ENCODE data around the gene GFOD1.

Gene GFOD1

GRCh38 chr6:13486679-13487121 lies 700 bp downstream of the GFOD1 start:
- peak; percentile 43 for DNase-seq (ENCODE audit: low spot score)

GRCh38 chr6:13485923-13486562 lies 1.4 kb downstream of the GFOD1 start:
- peak; percentile 67 for DNase-seq (ENCODE audit: low spot score)

- no peak for DNase-seq (ENCODE audit: low spot score)
Measured at GRCh38 chr6:13485303-13485702, 2.1 kb downstream of the GFOD1 start.

GRCh38 chr6:13484827-13485226 lies 2.6 kb downstream of the GFOD1 start:
- no peak for DNase-seq (ENCODE audit: low spot score)

GRCh38 chr6:13484138-13484708 lies 3.2 kb downstream of the GFOD1 start:
- no peak for DNase-seq (ENCODE audit: low spot score)

GRCh38 chr6:13480631-13481501 lies 6.5 kb downstream of the GFOD1 start:
- no peak for DNase-seq (ENCODE audit: low spot score)

GRCh38 chr6:13479971-13480434 lies 7.4 kb downstream of the GFOD1 start:
- no peak for DNase-seq (ENCODE audit: low spot score)

- no peak for DNase-seq (ENCODE audit: low spot score)
Measured at GRCh38 chr6:13479206-13479800, 8.1 kb downstream of the GFOD1 start.

GRCh38 chr6:13478525-13478966 lies 8.9 kb downstream of the GFOD1 start:
- DNase-seq (ENCODE audit: low spot score) = no peak

GRCh38 chr6:13474787-13475186 lies 12.6 kb downstream of the GFOD1 start:
- DNase-seq (ENCODE audit: low spot score) = no peak

- no peak for DNase-seq (ENCODE audit: low spot score)
Measured at GRCh38 chr6:13474360-13474759, 13.0 kb downstream of the GFOD1 start.

GRCh38 chr6:13473768-13474165 lies 13.6 kb downstream of the GFOD1 start:
- no peak for DNase-seq (ENCODE audit: low spot score)

GRCh38 chr6:13472976-13473767 lies 14.2 kb downstream of the GFOD1 start:
- no peak for DNase-seq (ENCODE audit: low spot score)

- no peak for DNase-seq (ENCODE audit: low spot score)
Measured at GRCh38 chr6:13472099-13472498, 15.3 kb downstream of the GFOD1 start.

GRCh38 chr6:13471184-13471583 lies 16.2 kb downstream of the GFOD1 start:
- DNase-seq (ENCODE audit: low spot score) = no peak

GRCh38 chr6:13470238-13471140 lies 16.9 kb downstream of the GFOD1 start:
- peak; percentile 32 for DNase-seq (ENCODE audit: low spot score)

GRCh38 chr6:13469693-13470092 lies 17.7 kb downstream of the GFOD1 start:
- DNase-seq (ENCODE audit: low spot score) = no peak

- no peak for DNase-seq (ENCODE audit: low spot score)
Measured at GRCh38 chr6:13468839-13469238, 18.6 kb downstream of the GFOD1 start.

- no peak for DNase-seq (ENCODE audit: low spot score)
Measured at GRCh38 chr6:13467216-13467600, 20.2 kb downstream of the GFOD1 start.

All from SK-N-DZ (cell line).